Daoy (cell line): Measurements from ENCODE around the gene TEDC1. TPM values are rescaled to one million over a fixed set of nuclear protein-coding genes. Genes with fewer than 3 reads are reported as not detected.

Experiments
- DNase-seq: peaks from one replicate; pipeline ENCODE4 v3.0.0-alpha.2; 2015; ENCODE audit warnings: low read depth
- total RNA-seq: library from RNA; depleted of rRNA; stranded (reverse); fragments of >200 nt; shearing (Covaris generic); gene quantifications from 2 replicates; pipeline ENCODE4 v1.2.3, GENCODE V29; 2014; rRNA removed

TEDC1 gene, protein sequence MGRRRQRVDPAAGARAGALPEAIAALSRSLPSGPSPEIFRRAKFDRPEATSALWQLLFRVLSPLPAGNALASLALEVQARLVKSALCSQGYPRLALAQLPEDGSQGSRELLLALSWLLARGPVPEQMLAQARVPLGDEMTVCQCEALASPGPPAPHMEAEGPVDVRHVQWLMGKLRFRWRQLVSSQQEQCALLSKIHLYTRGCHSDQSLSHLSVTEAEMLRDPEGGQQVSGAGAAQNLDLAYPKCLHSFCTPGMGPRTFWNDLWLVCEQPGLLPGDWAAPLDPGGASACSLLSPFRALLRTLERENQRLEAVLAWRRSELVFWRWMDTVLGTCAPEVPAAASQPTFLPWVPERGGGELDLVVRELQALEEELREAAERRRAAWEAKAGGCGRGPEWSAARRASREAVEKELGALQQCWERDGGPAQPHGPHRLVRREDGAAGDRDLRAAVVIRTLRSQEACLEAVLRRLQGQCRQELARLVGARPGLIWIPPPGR
- total RNA-seq, result 61.9 and 73.5 TPM in 2 replicates

DNA sequence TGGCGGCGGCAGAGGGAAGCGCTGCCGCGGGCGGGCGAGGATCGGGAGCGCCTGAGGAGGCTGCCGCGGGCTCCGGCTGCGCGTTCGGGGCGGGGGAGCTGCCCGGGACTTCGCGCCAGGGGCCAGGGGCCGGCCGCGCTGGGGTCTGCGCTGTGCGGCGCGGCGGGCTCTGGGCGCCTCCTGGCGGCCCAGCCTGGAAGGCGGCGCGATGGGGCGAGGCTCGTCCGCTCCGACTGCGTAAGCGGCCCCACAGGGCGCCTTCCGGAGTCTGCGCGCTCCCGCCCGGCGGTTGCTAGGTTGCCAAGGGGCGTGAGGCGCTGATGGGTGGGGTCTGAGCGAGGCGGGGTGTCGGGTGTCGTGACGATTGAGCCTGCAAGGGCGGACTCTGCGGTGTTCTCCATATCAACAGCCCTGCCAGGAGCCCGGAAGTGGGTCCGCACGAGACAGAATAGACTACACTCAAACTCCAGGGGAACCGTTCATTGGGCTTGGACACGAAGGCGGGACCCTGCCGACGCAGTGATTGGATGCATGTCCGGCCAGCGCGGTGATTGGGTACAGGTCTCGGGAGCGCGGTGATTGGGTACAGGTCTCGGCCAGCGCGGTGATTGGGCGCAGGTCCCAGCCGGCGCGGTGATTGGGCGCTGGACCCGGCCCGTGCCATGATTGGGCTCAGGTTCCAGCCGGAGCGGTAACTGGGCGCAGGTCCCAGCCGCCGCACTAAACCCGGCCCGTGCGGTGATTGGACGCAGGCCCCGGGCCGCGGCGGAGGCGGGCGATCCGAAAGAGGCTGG lies at the start of gene TEDC1:
Gene TEDC1 (plus strand): TSS at position 675 of the 794 bp plus-strand sequence. CDS start 130 bp downstream, outside the sequence.
- DNase-seq, result peak; percentile 100

DNA sequence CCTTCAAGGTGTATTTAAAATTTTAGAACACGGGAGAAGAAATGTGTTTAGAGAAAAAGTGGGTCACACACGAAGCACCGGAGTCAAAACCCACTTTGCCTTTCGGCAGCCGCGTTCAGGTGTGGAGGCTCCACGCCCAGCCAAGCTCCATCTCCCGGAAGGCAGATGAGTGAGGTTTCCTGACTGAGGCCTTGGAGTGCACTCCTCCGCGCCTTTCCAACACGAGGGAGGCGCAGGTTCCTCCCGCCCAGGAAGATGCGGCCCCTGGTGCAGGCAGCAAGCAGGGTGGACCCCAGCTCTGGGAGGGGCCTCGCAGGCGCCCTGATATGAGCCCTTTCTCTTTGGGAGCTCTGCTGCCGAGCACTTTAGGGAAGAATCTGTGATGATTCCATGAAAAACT lies 48.9 kb upstream of the TEDC1 start:
- DNase-seq, result no peak

DNA sequence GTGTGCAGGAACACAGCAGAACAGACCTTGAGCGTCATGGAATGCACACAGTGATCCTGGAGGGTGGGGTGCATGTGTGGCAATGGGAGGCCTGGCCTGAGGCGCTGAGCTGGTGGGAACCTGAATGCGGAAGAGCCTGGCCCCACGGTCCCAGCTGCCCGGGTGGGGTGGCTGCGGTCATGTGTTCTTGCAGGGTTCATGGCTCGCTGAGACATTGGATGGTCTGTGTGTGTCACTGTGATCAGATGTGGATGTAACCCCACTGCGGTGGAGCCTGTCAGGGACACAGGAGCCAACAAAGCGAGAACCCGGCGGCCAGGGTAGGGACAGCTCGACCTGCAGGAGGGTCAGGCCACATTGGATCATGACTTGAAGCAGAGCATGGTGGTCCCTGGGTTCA lies 48.2 kb upstream of the TEDC1 start:
- DNase-seq, result no peak

DNA sequence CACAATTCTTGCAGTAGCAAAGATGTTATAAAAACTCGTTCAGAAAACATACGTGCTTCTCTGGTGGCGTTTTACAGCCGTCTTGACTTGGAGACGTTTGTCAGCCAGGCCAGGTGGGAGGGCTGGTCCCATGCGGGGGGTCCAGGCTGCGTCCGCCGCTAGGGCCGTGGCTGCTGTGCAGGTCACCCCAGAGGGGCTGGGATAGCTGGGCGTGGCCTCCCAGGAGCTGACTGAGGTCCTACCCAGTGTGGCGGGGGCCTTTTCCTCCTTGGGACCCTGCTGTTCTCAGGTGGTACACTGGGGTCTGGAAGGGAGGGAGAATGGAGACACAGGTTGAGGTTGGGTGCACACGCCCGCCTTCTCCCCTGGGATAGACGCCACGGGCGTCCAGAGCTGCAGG lies 46.2 kb upstream of the TEDC1 start:
- DNase-seq, result no peak

DNA sequence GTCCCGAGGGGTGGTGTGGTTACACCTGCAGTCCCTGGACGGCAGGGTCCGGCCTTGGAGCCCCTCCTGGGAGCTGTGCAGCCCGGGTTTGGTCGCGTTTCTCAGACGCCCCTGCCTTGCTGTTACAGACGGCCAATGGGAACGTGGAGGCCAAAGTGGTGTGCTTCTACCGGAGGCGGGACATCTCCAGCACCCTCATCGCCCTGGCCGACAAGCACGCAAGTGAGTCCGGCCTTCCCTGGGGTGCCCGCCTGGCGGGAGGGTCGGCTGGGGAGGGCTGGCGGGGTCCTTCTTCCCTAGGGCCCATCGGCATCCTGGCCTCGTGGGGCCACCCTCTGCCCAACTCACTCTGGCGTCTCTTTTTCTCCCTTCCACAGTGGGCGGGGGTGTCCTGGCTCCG lies 45.8 kb upstream of the TEDC1 start:
- DNase-seq, result no peak

DNA sequence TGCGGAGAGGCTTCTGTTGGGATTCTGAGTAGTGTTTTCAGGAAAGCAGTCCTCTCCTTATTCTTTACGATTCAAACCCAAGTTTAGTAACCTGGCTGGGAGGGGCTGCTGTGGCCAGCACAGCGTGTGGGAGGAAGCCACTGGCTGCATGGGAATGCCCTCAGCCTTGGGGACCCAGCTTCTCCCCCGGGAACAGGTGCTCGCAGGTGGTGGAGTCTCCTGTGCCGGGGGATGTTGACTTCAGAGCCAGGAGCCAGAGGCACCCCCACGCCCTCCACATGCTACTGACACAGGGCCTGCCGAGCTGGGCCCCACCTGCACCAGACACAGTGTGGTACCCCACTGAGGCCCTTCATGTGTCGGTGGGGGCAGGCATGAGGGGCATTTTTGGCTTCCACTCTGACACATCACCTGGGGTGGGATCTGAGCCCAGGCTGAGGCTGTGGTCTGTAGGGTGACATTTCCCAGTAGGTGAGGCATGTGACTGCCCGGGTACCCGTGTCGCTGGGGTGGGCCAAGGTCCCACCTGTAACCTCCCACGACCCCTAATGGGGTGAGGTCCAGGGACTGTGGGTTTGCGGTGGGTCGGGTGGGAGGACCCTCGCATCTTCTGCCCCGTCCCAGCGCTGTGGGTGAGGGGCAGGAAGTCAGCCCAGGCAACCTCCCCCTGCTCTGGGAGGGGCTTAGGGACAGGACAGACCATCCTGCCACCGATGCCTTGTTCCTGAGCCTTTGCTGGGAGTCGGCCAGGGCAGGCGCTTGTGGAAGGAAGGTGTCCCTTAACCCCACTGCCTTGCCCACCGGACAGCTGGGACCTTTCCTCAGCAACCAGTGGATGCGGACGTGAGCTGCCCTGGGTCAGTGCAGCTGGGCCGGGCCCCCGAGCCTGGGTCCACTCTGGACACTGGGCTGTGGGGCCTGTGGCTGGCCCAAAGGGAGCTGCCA lies 44.9 kb upstream of the TEDC1 start:
- no peak for DNase-seq

DNA sequence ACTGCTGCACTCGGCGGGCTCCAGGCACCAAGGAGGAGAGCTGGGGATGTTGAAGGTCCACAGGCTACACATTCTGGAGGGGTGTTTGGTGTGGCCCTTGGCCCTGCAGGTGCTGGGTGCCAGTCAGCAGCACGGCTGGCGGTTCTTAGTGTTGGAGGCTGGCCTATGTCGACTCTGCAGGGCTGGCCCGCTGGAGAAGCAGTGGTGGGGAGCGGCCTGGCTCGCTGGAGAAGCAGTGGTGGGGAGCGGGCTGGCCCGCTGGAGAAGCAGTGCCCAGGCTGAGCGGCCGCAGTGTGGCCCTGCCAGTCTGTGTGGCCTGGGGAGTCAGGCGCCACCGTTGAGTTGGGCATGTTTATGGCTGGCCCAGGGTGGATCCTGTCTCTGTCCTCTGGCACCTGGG lies 44.1 kb upstream of the TEDC1 start:
- no peak for DNase-seq

DNA sequence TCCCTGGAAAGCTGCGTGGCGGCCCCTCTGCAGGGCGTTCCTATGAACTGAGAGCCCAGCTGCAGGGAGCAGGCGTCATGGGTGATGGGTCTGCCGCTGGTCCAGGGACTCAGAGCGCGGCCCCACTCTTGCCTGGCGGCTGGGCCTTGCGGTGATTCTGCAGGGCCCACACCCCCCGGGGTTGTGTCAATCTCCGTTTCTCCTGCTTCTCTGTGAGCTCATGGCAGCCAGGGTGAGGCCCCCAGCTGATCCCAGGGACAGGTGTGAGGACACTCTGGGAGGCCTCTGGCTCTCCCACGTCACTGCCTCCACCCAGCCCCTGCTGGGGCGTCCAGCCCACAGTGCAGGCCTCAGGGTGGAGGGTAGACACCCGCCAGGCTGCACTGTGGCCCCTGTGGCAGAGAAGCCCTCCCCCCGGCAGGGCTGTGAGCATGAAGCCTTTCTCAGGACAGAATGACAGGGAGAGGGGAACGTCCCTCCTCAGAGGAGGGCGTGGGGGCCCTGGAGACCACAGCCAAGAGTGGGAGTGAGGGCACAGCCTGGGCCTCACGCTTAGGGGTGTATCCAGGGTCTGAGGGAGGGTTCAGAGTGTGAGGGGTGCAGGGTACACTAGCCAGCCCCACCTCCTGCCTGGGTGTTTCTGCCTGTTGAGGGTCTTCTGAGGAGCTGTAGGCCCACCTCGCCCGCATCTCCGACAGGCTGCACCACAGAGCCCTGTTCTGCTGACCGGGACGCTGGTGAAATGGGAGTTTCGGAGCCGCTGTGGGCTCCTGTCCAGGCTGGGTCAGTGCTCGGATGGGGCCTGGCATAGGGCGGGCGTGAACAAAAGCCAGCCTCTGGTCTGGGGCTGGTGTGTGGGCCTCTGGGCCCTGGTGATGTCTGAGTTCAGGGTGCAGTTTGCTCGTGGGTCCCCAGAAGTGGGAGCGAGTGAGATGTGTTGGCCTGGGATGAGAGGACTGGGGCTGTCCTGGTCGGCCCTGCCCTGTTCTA lies 43.1 kb upstream of the TEDC1 start:
- DNase-seq, result no peak

DNA sequence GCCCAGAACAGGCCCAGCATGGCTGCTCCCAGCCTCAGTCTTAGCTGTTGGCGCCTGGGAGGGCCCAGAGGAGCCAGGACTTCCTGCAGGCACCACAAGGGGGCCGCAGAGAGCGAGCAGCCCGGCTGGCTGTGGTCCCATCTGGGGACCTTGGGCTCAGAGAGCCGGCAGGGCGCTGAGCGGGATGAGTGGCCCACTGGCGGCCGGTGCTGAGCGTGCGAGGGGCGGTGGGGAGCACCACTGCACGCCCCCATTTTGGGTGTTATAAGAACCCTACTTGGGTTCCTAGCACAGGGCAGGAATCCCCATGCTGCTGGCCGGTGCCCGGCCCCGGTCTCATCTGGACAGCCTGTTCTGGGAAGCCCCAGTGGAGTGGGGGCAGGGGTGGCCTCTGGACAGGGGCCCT lies 42.3 kb upstream of the TEDC1 start:
- DNase-seq, result peak; percentile 73

DNA sequence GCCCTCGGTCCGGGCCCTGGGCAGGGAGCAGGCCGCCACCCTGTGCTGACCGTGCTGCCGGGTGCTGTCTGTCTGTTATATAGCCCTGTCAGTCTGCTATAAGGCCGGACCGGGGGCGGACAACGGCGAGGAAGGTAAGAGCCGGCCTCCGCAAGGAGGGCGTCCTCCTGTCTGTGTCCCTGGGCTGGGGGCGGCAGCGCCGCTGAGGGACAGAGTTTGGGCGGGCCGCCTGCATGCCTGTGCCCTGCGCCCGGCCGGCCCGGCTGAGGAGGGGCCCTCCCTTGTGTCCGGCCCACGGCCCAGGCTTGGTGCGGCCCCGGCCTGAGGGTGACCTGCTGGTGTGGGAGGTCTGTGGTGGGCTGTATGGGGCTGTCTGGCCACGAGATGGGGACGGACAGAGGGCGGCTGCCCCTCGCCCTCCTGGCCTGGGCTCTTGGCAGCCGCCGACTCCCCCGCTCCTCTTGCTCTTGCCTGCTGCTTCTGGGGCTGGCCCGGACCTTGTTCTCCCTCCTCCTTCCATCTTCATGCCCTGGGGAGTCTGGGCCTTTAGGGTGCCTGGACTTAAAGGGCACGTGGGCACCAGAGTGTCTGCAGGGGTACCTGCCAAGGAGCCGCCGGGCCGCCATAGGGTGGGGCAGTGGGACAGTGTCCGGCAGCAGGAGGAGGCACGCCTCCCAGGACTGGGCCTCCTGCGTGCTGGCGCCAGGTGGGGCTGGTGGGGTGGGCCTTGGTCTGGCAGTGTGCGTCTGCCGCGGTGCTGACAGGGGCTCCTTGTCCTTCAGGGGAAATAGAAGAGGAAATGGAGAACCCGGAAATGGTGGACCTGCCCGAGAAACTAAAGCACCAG lies 41.5 kb upstream of the TEDC1 start:
- no peak for DNase-seq

DNA sequence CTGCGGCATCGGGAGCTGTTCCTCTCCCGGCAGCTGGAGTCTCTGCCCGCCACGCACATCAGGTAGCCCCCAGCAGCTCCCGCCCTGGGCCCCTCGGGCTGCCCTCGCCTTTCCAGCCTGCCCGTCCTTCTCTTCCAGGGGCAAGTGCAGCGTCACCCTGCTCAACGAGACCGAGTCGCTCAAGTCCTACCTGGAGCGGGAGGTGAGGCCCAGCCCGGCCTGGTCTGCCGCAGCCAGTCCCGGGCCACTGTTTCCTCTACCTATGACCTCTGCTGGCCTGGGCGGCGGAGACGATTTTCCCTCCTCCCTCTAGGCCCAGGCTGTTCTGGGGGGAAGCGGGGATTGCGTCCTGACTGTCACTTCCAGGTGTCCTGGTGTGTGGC lies 40.9 kb upstream of the TEDC1 start:
- DNase-seq, result no peak

DNA sequence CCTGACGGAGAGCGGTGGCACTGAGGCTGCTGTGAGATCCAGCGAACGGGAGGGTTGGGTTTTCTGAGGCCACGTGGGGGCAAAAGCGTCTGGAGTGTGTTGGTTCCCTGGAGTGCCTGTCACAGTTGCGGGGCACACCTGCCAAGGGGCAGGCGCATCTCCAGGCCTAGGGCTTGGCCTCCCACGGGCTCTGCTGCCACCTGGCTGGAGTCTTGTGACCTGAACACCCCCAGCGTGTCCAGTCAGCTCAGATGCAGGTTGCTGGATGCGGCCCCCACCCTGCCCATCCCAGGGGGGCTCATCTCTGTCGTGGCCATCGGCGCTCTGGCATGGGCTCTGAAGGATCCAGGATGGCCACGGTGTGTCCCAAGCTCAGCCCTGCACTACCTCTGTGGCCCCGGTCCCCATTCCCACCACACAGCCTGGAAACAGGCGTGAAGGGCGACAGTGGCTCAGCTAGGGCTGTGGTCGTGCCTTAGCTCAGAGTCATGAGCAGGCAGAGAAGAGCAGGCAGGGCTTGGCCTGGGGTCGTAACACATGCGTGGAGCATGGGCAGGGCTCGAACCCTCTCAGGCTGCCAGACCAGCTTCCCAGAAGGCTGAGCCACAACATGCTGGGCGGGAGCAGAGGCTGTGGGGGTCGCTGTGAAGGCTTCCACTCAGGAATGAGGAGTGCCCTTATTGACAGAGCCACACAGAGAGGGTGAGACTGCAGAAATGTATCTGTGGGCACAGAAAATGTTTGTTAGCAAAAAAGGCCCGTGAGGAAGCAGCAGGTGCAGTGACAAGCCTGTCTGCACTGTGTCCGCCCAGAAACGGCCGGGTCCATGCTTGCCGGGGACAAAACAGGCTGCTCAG lies 40.0 kb upstream of the TEDC1 start:
- no peak for DNase-seq

DNA sequence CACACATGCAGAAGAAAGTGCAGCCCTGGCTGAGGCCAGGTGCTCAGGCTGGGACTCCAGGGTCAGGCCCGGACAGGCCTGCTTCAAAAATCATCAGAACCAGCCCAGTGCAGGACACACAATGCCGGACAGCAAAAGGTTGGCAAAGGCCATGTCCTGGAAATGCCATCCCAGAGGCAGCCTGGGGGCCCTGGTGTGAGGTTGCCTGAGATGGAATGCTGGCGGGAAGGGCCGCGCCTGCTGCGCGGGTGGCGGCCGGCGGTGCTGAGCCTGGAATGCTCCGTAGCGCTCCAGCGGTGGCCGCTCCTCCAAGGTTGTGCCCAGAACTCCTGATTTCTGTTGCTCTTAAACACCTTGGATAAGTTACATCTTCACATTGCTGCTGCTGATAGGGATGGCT lies 38.1 kb upstream of the TEDC1 start:
- no peak for DNase-seq

DNA sequence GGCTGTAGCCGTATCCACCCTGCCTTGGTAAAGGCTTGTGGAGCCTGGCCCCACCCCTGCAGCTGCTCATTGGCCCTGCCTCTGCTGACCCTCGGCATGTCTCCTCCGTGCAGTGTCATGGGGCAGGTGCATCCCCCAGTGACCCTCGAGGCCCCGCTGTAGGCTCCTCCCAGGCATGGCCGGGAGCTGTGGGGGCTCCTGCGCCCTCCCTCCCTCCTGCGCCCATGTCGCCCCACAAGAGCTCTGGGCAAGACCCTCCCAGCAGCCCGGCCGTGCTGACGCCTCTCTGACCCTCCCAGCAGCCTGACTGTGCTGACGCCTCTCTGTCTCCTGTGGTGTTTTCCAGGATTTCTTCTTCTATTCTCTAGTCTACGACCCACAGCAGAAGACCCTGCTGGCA lies 37.2 kb upstream of the TEDC1 start:
- no peak for DNase-seq

DNA sequence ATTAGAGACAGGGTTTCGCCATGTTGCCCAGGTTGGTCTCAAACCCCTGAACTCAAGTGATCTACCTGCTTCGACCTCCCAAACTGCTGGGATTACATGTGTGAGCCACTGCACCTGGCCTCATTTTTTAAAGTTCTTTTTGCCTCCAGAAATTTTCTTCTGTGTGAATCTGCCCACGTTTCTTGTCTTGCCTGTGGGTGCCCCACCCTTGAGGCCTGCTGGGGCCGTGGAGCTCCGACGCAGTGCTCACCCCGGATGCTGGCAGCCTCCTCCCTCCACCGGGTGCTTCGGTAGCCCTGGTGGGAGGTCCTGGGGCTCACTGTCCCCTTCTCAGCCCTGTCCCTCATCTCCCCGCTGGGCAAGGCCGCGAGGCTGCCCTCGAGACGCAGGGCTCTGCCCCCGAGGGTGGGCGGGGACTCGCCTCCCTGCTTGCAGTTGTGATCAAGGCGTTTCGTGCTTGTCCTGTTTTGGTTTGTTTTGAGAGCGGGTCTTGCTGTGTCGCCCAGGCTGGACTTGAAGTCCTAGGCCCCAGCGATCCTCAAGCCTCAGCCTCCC lies 35.9 kb upstream of the TEDC1 start:
- no peak for DNase-seq

DNA sequence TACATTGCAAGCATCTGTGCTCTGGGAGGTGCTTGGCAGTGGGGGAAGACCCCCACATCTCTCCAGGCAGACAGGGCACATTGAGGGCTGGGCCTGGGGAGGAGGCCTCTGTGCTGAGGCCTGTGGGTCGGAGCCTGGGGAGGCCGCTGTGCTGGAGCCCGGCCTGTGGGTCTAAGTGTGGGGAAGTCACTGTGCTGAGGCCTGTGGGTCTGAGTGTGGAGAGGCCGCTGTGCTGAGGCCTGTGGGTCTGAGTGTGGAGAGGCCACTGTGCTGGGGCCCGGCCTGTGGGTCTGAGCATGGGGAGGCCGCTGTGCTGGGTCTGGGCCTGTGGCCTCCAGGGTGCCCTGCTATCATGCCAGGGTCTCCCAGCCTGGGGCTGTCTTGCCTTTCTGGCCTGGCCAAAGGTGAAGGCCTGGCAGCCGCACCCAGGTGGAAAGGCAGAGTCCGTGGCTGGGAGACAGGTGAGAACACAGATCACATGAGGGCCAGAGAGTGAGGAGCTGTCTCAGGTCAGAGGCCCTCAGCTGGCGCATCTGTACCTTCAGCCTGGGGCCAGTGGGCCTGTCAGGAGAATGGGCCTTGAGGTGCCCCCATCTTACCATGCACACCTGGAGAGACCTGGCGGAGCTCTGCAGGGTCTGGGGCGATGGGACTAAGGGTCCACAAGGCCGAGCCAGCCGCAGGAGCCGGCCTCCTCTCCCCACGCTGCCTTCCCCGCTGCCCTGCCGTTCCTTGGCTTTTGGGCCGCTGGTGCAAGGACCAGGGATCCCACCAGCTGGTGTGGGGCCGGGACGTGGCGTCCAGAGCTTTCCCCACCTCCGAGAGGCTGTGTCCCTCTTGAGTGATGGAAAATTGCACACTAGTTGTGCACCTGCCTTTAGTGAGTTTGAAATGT lies 35.0 kb upstream of the TEDC1 start:
- no peak for DNase-seq
